Thoracic aorta (tissue), 2 donors: ENCODE data around the gene SLC39A11. TPM values are rescaled to one million over a fixed set of nuclear protein-coding genes. Genes with fewer than 3 reads are reported as not detected.

ENCODE experiments used
- ATAC-seq: fragments of 150-250 bp; one replicate; pipeline ENCODE4 v1.8.0; 2017; ENCODE audit warnings: low read depth; ENCODE audit not compliant: insufficient number of reproducible peaks, low FRiP score
- DNase-seq: peaks from one replicate; pipeline ENCODE4 v3.0.0-alpha.2; 2020; ENCODE audit warnings: low spot score
- H3K27ac ChIP-seq, 2 donors: fragments of 200-600 bp; sonication (generic); 1 replicate in 1 of 2; 2 replicates in 1 of 2; pipeline ENCODE4 v1.5.1; 2016; ENCODE audit warnings: mild to moderate bottlenecking in 2 of 2, moderate library complexity in 2 of 2
- H3K27me3 ChIP-seq: fragments of 200-600 bp; sonication (generic); replicated peaks from 2 replicates; pipeline ENCODE4 v1.6.0; 2016; ENCODE audit warnings: mild to moderate bottlenecking; ENCODE audit not compliant: insufficient read depth
- H3K36me3 ChIP-seq: fragments of 200-600 bp; sonication (generic); one replicate; pipeline ENCODE4 v1.5.1; 2016
- H3K4me1 ChIP-seq, 2 donors: fragments of 200-600 bp; sonication (generic); 1 replicate in 1 of 2; 2 replicates in 1 of 2; pipeline versions ENCODE4 v1.5.1 to v1.6.0; 2016; ENCODE audit warnings: low read depth in 2 of 2, mild to moderate bottlenecking in 1 of 2; ENCODE audit not compliant: control insufficient read depth in 1 of 2
- H3K4me3 ChIP-seq: fragments of 200-600 bp; sonication (generic); 2 replicates; pipeline ENCODE4 v1.5.1; 2016; ENCODE audit warnings: mild to moderate bottlenecking
- H3K9me3 ChIP-seq: fragments of 200-600 bp; sonication (generic); 2 replicates; pipeline ENCODE4 v1.5.1; 2016
- total RNA-seq, 2 donors: library from RNA; depleted of rRNA; stranded (reverse); fragments of >200 nt; gene quantifications; one replicate each; pipeline versions ENCODE4 v1.1.0 to v1.2.3, GENCODE V29; 2016
- TF ChIP-seq, protein P1 (sequence below): fragments of 200-600 bp; sonication (generic); IDR thresholded peaks from one replicate; pipeline ENCODE4 v1.5.1; 2019; ENCODE audit warnings: antibody characterized with exemption

Gene SLC39A11
- total RNA-seq, 2 donors from 2014 or later = 12.0 to 29.1 TPM

DNA sequence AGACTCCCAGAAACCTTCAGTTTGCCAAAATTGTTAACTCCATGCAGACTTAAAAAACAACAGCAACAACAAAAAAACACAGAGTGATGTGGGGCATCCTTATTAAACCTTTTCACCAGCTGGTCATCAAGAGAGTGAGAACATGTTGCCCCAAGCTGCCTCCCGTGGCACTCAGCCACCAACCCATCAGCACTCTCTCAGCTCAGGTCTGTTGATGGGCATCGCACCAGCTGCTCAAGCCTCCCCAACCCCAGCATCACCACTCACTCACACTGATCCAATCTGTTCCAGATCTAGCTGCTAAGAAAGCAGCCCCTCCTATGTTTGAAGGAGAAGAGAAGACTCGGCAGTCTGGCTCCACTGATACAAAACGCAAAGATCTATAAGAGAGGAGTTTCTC, 46.8 kb downstream of the SLC39A11 start:
- Histone ChIP-seq H3K4me1 (peaks cover 8 to 13% of the 10 kb centered on the region in 2 donors), H3K9me3 (no peaks in the 10 kb centered on the region), H3K36me3 (no peaks in the 10 kb centered on the region), H3K27me3 (no peaks in the 10 kb centered on the region), H3K27ac (no peak overlapping the region), H3K4me3 (no peak overlapping the region)
- TF ChIP-seq, protein P1, sequence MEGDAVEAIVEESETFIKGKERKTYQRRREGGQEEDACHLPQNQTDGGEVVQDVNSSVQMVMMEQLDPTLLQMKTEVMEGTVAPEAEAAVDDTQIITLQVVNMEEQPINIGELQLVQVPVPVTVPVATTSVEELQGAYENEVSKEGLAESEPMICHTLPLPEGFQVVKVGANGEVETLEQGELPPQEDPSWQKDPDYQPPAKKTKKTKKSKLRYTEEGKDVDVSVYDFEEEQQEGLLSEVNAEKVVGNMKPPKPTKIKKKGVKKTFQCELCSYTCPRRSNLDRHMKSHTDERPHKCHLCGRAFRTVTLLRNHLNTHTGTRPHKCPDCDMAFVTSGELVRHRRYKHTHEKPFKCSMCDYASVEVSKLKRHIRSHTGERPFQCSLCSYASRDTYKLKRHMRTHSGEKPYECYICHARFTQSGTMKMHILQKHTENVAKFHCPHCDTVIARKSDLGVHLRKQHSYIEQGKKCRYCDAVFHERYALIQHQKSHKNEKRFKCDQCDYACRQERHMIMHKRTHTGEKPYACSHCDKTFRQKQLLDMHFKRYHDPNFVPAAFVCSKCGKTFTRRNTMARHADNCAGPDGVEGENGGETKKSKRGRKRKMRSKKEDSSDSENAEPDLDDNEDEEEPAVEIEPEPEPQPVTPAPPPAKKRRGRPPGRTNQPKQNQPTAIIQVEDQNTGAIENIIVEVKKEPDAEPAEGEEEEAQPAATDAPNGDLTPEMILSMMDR = no peak
- ATAC-seq = no peak
- no peak for DNase-seq

DNA sequence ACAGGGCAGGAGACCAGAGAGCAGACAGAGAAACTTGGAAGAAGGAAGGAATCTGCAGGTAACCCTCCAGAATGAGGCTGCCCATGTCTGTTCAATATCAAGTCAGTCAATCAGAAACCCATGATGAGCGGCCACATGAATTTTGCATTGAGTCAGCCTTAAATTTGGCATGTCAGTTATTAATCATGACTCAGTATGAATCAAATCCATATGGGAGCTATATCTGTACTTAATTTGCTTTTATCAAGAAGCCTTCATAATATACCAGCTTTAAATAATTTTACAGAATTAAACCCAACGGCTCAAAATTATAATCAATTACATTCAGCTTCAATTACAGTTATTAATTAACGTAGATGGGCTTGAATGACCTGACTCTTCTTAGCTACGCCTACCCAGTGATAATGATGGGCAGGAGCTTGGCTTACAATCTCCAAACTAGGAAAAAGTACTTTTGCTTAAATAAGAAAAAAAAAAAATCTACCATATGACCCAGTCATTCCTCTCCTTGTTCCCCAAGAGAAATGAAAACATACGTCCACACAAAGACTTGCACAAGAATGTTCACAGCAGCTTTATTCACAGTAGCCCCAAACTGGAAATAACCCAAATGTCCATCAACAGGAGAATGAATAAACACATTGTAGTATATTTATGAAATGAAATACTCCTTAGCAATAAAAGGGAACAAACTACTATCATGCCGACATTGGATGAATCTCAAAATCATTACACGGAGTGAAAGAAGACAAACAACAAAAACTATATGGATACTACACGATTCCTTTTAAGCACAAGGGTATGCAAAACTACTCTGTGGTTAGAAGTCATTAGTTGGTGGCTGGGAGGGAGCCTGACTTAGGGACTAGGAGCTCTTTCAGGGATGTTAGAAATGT, 48.6 kb downstream of the SLC39A11 start:
- no peak for DNase-seq
- Histone ChIP-seq H3K36me3 (no peaks in the 10 kb centered on the region), H3K4me1 (peaks cover 8 to 13% of the 10 kb centered on the region in 2 donors), H3K4me3 (no peak overlapping the region), H3K27me3 (no peaks in the 10 kb centered on the region), H3K9me3 (no peaks in the 10 kb centered on the region), H3K27ac (no peak overlapping the region)
- TF ChIP-seq, protein P1 = no peak
- no peak for ATAC-seq

DNA sequence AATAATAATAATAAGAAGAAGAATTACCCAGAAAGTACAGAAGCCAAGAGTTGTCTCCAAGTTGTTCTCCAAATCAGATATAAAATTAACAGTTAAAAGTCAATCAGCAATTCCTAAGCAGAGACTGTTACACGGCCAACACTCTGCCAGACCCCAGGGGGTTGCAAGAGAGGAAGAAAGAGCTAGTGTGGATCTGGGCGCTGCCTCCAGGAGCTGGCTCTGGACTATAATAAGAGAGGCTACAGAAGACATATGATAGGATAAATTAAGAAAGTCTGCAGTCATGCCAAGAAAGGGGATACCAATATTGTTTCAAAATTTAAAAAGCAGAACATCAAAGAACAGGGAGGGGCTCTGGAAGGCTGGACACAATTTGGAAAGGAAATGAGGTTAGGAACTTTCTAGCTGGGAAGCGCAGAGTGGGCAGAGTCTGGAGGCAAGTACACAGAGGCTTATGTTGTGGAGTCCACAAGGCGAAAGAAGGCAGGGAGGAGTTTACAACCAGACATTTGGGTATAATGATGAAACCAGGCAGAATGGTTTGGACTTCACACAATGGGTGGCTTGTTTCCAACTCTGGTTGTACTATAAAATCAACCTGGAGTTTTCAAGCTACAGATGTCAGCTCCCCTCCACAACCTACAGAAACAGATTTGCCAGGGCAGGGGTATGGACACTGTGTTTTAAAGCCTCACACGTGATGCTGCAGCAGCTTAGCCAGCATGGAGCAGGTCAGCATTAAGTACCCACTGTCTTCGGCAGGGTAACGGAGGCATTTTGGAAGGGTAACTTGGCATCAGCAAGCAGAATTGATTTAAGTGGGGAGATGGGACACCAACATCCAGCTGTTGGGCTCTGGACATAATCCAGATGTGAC, 49.4 kb downstream of the SLC39A11 start:
- Histone ChIP-seq H3K36me3 (no peaks in the 10 kb centered on the region), H3K4me3 (no peak overlapping the region), H3K4me1 (peaks cover 8 to 13% of the 10 kb centered on the region in 2 donors), H3K9me3 (no peaks in the 10 kb centered on the region), H3K27ac (no peak overlapping the region), H3K27me3 (no peaks in the 10 kb centered on the region)
- TF ChIP-seq, protein P1 = no peak
- no peak for ATAC-seq
- DNase-seq = no peak

DNA sequence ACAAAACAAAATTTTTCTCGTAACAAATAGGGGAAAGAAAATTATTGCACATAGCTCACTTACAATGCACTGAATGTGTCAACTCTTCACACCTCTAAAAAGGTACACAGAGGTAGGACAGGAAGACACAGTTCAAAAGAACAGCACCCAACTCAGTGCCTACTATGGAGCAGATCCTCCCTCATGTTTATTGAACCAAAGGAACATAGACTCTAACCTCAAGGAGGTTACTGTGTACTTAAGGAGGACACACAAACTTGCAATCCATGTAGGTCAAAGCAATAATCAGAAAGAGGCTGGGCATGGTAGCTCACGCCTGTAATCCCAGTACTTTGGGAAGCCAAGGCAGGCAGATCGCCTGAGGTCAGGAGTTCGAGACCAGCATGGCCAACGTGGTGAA, 50.3 kb downstream of the SLC39A11 start:
- TF ChIP-seq, protein P1 = no peak
- Histone ChIP-seq H3K4me1 (peaks cover 8 to 13% of the 10 kb centered on the region in 2 donors), H3K27ac (no peak overlapping the region), H3K27me3 (no peaks in the 10 kb centered on the region), H3K9me3 (no peaks in the 10 kb centered on the region), H3K4me3 (no peak overlapping the region), H3K36me3 (no peaks in the 10 kb centered on the region)
- DNase-seq (no peak), ATAC-seq (no peak)

DNA sequence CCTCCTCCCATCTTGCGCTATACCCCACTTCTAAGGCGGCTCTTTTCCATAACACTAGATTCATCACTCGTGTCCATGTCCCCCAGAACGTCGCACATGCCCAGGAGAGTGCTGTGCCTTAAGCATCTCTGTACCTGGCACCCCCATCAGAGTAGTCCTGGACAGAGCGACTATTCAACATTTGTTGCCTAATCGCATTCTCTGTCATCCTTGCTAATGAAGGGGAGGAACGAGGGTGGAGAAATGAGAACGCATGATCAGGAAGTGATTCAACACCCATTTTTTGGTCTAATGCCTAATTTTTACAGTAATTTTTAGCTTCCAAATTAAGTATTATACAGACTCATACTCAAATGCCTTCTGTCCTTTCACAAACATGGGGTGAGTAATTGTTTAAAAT, 53.2 kb downstream of the SLC39A11 start:
- TF ChIP-seq, protein P1 = no peak
- Histone ChIP-seq H3K27ac (no peak overlapping the region), H3K27me3 (no peaks in the 10 kb centered on the region), H3K9me3 (no peaks in the 10 kb centered on the region), H3K4me3 (no peak overlapping the region), H3K36me3 (no peaks in the 10 kb centered on the region), H3K4me1 (peaks cover 8 to 12% of the 10 kb centered on the region in 2 donors)
- DNase-seq = no peak
- ATAC-seq = no peak
